Suprapubic skin (tissue), 4 donors: ENCODE results near the gene GREM1.

Experiments
- CTCF ChIP-seq, 2 donors: fragments of 200-600 bp in 1 of 2; fragments of 450-650 bp in 1 of 2; sonication (generic) in 1 of 2; IDR thresholded peaks; one replicate each; pipeline ENCODE4 v1.5.1; 2016 to 2019; ENCODE audit warnings: antibody characterized with exemption in 2 of 2, mild to moderate bottlenecking in 1 of 2, moderate library complexity in 1 of 2
- EP300 ChIP-seq: sonication (generic); formaldehyde crosslinking; IDR thresholded peaks from one replicate; pipeline ENCODE4 v1.6.1; 2017; ENCODE audit warnings: antibody characterized with exemption
- POLR2A ChIP-seq, 2 donors: fragments of 450-650 bp; IDR thresholded peaks; one replicate each; pipeline ENCODE4 v1.6.1; 2017; ENCODE audit warnings: antibody characterized with exemption in 2 of 2, mild to moderate bottlenecking in 2 of 2, moderate library complexity in 2 of 2
- POLR2AphosphoS5 ChIP-seq, 3 donors: sonication (generic); formaldehyde crosslinking; IDR thresholded peaks; one replicate each; pipeline ENCODE4 v1.6.1; 2017; ENCODE audit warnings: antibody characterized with exemption in 3 of 3

GRCh38 chr15:32688151-32688639, 29.6 kb upstream of the GREM1 start:
- TF ChIP-seq POLR2A (IDR thresholded peaks at IDR 0.05) (no peak), POLR2AphosphoS5 (IDR thresholded peaks at IDR 0.05) (no peak), EP300 (no peak), CTCF (IDR thresholded peaks at IDR 0.05) (no peak)
